ENCODE results near the gene SEMA3C.

SEMA3C gene

GRCh38 chr7:80924090-80924489 lies 5.2 kb upstream of the SEMA3C start:
- no peak for FAIRE-seq

DNA sequence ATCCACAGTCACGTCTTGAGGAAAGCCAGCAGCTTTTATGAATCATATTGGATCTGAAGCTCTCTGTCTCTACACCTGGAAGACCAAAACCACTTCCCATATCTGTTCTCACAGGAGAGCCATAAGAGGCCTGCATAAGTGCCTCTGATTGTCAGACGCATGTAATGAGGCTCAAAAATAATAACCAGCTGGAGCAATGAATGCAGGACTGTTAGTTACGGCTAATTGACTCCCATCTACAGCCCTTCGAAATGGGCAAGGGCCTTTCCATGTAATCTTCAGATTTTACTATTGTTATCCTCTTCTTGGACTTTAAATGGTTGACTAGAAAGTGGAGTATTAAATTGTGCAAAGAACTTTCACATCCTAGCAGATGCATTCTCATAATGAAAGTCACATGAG lies 4.4 kb upstream of the SEMA3C start:
- FAIRE-seq, result no peak

GRCh38 chr7:80922253-80923049 lies 3.6 kb upstream of the SEMA3C start:
- no peak for FAIRE-seq

GRCh38 chr7:80921130-80921529 lies 2.3 kb upstream of the SEMA3C start:
- FAIRE-seq, result no peak

- FAIRE-seq, result no peak
These were observed 452 bp downstream of the SEMA3C start for GRCh38 chr7:80918399-80918798.

DNA sequence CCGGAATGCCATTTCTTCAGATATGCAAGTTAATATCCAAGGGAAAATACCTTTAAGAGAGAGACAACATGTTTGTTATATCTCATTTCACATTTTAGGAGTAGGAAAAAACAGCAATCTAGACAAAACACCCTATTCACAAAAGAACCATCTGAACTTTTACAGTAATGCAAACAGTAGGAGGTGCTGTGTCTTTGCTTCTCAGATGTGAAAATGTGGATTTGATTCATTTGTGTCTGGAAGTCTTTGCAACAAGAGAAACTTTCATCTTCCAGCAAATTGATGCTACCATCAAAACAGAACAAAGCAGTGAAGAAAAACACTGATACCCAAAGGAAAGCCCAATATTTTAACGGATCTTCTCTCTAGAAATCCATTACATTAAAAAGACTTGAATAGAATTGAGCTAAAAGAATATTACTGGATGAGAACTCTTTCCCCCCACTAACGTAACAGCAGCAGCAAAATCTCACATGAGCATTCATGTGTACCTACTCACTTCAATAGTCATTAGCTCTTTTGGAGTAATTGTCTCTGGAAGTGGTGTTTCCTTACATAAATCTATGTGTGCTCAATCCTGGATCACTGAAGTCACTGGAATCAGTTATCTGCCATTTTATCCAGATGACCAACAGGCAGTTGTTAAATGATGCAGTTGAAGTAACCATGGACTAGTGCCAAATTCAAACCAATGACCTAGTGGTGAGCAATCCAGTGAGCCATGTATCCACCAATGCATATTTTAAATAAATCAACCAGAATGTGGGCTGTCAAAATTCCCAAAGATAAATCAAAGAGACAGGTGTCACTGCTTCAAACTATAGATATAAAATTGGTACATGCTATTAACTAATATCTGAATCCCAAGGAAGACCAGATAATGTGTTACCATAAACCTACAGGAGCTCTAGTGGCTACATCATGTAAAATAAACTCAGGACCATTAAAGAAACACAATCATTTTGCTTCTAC lies 1.8 kb downstream of the SEMA3C start:
- no peak for FAIRE-seq

DNA sequence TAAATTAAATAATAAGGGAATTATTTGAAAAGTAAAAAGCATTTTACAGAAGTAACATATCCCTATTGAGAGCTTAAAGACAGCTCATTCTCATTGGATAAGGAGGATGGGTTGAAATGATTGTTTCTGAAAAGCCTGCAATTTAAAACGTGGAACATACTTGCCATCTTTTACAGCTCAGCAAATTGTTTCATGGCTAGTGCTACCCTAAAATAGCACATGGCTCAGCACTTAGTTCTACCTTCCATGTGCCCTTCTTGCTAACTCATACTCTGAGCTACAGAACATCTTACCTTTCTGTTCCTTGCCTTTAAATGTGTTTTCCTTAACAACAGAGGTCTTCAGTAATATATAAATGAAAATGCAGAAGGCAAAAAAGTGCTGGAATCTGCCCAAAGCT lies 8.6 kb downstream of the SEMA3C start:
- FAIRE-seq, result no peak

- FAIRE-seq, result no peak
These were observed 10.5 kb downstream of the SEMA3C start for GRCh38 chr7:80908360-80908797.

DNA sequence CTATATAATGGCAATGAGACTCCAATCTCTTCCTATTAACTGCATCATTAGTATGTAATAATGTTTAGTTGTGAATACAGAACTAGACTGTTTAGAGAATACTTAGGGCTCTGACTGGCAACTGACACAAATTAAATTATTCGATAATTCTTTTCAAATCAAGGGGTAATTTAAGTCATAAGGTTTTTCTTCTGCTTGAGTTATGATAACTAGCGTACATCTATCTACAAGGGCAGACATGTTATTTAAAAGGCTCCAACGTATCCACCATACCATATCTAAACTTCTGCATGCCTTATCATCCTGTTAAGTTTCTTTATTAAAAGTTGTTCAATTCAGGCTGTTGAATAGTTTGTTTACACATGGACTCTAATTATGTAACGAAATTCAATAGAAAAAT lies 11.2 kb downstream of the SEMA3C start:
- FAIRE-seq, result no peak

- no peak for FAIRE-seq
These were observed 11.7 kb downstream of the SEMA3C start for GRCh38 chr7:80907141-80907601.

- no peak for FAIRE-seq
These were observed 13.5 kb downstream of the SEMA3C start for GRCh38 chr7:80905334-80905733.

DNA sequence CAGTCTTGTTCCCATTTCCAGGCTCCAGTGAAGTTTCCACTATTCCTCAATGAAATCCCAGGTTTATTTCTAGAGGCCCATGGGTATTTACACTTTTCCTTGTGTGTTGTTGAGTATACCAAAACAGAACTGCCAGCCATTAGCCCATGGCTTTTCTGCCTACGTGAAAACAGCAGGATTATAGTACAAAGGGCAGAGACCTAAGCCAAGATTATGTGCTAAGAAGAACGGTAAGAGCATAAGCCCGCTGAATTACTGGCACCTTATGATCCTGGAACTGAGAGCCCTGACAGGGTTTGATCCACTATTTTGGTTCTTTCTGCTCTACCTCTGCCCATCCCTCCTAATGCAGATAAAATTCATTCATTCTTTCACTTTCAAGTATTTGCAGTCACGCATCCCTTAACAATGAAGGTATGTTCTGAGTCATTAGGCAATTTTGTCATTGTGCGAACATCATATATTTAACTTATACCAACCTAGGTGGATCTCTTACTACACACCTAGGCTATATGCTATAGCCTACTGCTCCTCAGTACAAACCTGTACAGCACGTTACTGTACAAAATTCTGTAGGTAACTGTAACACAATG lies 16.0 kb downstream of the SEMA3C start:
- FAIRE-seq, result no peak

DNA sequence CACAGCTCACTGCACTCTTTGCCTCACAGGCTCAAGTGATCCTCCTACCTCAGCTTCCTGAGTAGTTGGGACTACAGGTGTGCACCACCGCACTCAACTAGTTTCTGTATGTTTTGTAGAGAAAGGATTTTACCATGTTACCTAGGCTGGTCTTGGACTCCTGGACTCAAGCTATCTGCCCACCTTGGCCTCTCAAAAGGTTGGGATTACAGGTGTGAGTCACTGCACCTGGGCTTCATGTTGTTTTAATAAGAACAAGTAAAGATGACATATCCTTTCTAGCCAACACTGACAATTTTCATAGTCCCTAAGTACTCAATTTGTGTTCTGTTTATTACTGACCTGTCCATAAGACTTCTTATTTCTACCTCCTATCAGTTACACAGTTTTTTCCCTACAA lies 16.8 kb downstream of the SEMA3C start:
- no peak for FAIRE-seq

- FAIRE-seq, result no peak
These were observed 18.0 kb downstream of the SEMA3C start for GRCh38 chr7:80900583-80901576.

GRCh38 chr7:80896906-80897598 lies 21.8 kb downstream of the SEMA3C start:
- no peak for FAIRE-seq

GRCh38 chr7:80895056-80895455 lies 23.8 kb downstream of the SEMA3C start:
- FAIRE-seq, result no peak

- FAIRE-seq, result no peak
These were observed 27.6 kb downstream of the SEMA3C start for GRCh38 chr7:80891259-80891544.

- FAIRE-seq, result no peak
These were observed 28.2 kb downstream of the SEMA3C start for GRCh38 chr7:80890426-80891258.

GRCh38 chr7:80889525-80889924 lies 29.3 kb downstream of the SEMA3C start:
- FAIRE-seq, result peak; percentile 39

- FAIRE-seq, result no peak
These were observed 33.1 kb downstream of the SEMA3C start for GRCh38 chr7:80885757-80886156.
